Measurements from ENCODE around the gene TMOD1. TPM values are rescaled to one million over a fixed set of nuclear protein-coding genes. Genes with fewer than 3 reads are reported as not detected.
A peak's percentile ranks its signal among the peaks of the same experiment; 100 is the strongest.
"Not testable (repeated sequence)": the region's sequence is repeated elsewhere in the genome, so short reads cannot be mapped to it uniquely, and the experiment has no call there.

TMOD1 gene
- polyA plus RNA-seq, 1 of the 3 experiments (the other 2 are of a cell fraction) = 0.54 TPM

DNA sequence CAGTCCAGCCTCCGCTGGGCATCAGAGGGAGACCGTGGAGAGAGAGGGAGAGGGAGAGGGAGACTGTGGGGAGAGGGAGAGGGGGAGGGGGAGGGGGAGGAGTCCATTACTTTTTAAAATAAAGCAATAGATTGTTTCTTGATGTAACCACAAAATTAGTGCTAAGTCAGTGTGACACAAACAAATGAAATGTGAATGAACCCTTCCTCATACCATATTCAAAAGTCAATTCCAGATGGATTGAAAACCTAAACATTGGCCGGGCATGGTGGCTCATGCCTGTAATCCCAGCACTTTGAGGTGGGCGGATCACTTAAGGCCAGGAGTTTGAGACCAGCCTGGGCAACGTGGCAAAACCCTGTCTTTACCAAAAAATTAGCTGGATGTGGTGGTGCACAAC lies 2.6 kb upstream of the TMOD1 start:
- H3K9me2 ChIP-seq; H3K4me3 ChIP-seq (ENCODE audit: low read depth in 2 of 2, low read length in 1 of 2); H3K27ac ChIP-seq (ENCODE audit: low read depth in 2 of 2, low read length in 1 of 2); H3K4me1 ChIP-seq (ENCODE audit: control insufficient read depth in 1 of 2, insufficient read depth in 2 of 2, low read depth in 1 of 2, low read length in 1 of 2); H3K4me2 ChIP-seq; H3F3A ChIP-seq (replicated peaks; ENCODE audit: insufficient read depth); POLR2A ChIA-PET; H2AFZ ChIP-seq (ENCODE audit: low read depth); H3K9me3 ChIP-seq; H3K79me2 ChIP-seq (ENCODE audit: insufficient read depth); H3K9ac ChIP-seq; DNase-seq; H4K20me1 ChIP-seq (ENCODE audit: insufficient read depth); H3K36me3 ChIP-seq (replicated peaks in 1 of 2; ENCODE audit: control insufficient read depth in 1 of 2, insufficient read depth in 2 of 2, low read length in 1 of 2): not testable (repeated sequence)
- CTCF ChIA-PET = interaction anchor here (8.5 kb wide), 1 partner anchor 28 kb away, joined by 153 read pairs; no protein-coding TSS in a partner anchor
- H3K27me3 ChIP-seq (ENCODE audit: insufficient read depth) = peaks cover 28% of the 10 kb centered on the region
- 78% methylated on average over 5 of the region's 5 CpGs for WGBS (ENCODE audit: low lambda C conversion rate)

DNA sequence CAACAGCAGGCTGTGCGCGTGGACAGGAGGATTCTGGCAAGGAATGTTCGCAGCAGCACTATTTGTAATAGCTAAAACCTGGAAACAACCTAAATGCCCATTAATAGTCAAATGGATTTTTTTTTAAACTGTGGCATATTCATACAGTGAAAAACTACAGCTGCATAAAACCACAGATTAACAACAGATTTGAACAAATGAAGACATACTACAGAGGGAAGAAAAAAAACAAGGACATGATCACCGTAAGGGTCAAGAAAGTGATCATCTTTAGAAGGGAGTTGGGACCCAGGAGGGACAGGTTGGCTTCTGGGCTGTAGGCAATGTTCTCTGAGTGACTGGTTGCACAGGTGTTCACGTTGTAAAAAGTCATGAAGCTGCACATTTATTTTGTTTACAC lies 1.2 kb upstream of the TMOD1 start:
- ChIA-PET POLR2A (no interaction called here), CTCF (interaction anchor here (0.7 to 8.5 kb wide), 9 partner anchors 8 to 134 kb away, joined by 3 to 153 read pairs (median 36); partner anchors contain the start of genes NCBP1 and TSTD2)
- no peak for DNase-seq
- H3F3A ChIP-seq (replicated peaks; ENCODE audit: insufficient read depth) = peaks cover 5% of the 10 kb centered on the region
- no peak overlapping the region for H3K4me2 ChIP-seq
- no peaks in the 10 kb centered on the region for H3K9me3 ChIP-seq
- no peak overlapping the region for H3K9ac ChIP-seq
- no peak overlapping the region for H3K4me3 ChIP-seq (ENCODE audit: low read depth in 2 of 2, low read length in 1 of 2)
- no peak overlapping the region for H2AFZ ChIP-seq (ENCODE audit: low read depth)
- peaks cover 39% of the 10 kb centered on the region for H3K27me3 ChIP-seq (ENCODE audit: insufficient read depth)
- H3K9me2 ChIP-seq = no peaks in the 10 kb centered on the region
- peaks cover 0 to 17% of the 10 kb centered on the region in 2 experiments; a peak in 2 of 4 replicates for H3K4me1 ChIP-seq (ENCODE audit: control insufficient read depth in 1 of 2, insufficient read depth in 2 of 2, low read depth in 1 of 2, low read length in 1 of 2)
- no peaks in the 10 kb centered on the region for H4K20me1 ChIP-seq (ENCODE audit: insufficient read depth)
- TF ChIP-seq FOXM1 (IDR thresholded peaks at IDR 0.05; ENCODE audit: low read depth) (no peak), ELF1 (IDR thresholded peaks at IDR 0.05) (no peak), SMC3 (IDR thresholded peaks at IDR 0.05; ENCODE audit: low read depth, low read length) (no peak), SIN3A (IDR thresholded peaks at IDR 0.05; ENCODE audit: borderline replicate concordance, low read depth, low read length) (no peak), FOXJ3 (CRISPR knock-in tag; IDR thresholded peaks at IDR 0.05) (no peak), MEF2A (IDR thresholded peaks at IDR 0.05; ENCODE audit: borderline replicate concordance, low read depth) (no peak), RXRA (IDR thresholded peaks at IDR 0.05; ENCODE audit: borderline replicate concordance, low read depth) (no peak), JUND (IDR thresholded peaks at IDR 0.05) (no peak)
- TF ChIP-seq, protein P1, sequence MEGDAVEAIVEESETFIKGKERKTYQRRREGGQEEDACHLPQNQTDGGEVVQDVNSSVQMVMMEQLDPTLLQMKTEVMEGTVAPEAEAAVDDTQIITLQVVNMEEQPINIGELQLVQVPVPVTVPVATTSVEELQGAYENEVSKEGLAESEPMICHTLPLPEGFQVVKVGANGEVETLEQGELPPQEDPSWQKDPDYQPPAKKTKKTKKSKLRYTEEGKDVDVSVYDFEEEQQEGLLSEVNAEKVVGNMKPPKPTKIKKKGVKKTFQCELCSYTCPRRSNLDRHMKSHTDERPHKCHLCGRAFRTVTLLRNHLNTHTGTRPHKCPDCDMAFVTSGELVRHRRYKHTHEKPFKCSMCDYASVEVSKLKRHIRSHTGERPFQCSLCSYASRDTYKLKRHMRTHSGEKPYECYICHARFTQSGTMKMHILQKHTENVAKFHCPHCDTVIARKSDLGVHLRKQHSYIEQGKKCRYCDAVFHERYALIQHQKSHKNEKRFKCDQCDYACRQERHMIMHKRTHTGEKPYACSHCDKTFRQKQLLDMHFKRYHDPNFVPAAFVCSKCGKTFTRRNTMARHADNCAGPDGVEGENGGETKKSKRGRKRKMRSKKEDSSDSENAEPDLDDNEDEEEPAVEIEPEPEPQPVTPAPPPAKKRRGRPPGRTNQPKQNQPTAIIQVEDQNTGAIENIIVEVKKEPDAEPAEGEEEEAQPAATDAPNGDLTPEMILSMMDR (IDR thresholded peaks at IDR 0.05) = no peak
- WGBS (ENCODE audit: low lambda C conversion rate) = 89% methylated on average over 5 of the region's 5 CpGs
- no peak overlapping the region for H3K27ac ChIP-seq (ENCODE audit: low read depth in 2 of 2, low read length in 1 of 2)
- H3K36me3 ChIP-seq (replicated peaks in 1 of 2; ENCODE audit: control insufficient read depth in 1 of 2, insufficient read depth in 2 of 2, low read length in 1 of 2) = no peaks in the 10 kb centered on the region
- H3K79me2 ChIP-seq (ENCODE audit: insufficient read depth) = no peaks in the 10 kb centered on the region

DNA sequence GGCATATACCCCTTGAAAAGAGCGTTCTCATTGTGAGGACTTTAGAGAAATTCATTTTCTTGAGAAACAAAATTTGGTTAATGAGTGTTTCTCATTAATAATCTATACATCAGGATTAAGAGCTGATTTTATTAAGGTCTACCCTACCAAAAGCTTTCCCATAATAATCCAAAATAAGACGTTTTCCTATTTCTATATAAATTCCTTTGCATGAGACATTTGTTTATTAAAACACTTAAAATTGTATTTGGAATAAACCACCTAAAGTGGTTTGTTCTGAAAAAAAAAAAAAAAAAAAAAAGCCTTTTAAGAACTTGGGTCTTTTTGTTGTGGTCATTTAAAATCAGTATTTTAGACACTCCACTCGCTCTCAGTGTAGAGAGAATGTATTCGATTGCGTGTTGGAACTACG lies 695 bp upstream of the TMOD1 start:
- peak overlapping the region in 1 of 2 experiments; percentile 65; a peak in 2 of 4 replicates for H3K27ac ChIP-seq (ENCODE audit: low read depth in 2 of 2, low read length in 1 of 2)
- H3K9ac ChIP-seq = no peak overlapping the region
- H3K4me3 ChIP-seq (ENCODE audit: low read depth in 2 of 2, low read length in 1 of 2) = peak overlapping the region; percentile 44 to 64
- H3F3A ChIP-seq (replicated peaks; ENCODE audit: insufficient read depth) = peaks cover 5% of the 10 kb centered on the region
- POLR2A ChIA-PET = interaction anchor here (0.6 to 3.5 kb wide), 7 partner anchors 12 to 133 kb away, joined by 3 to 27 read pairs (median 7); partner anchors contain the start of genes NCBP1 and TSTD2
- H4K20me1 ChIP-seq (ENCODE audit: insufficient read depth) = no peaks in the 10 kb centered on the region
- H3K79me2 ChIP-seq (ENCODE audit: insufficient read depth) = no peaks in the 10 kb centered on the region
- 0 out of 2 replicates have a peak overlapping the region, but pooled peaks have one; percentile 37 for H3K4me2 ChIP-seq
- peaks cover 0 to 23% of the 10 kb centered on the region in 2 experiments; a peak in 2 of 4 replicates for H3K4me1 ChIP-seq (ENCODE audit: control insufficient read depth in 1 of 2, insufficient read depth in 2 of 2, low read depth in 1 of 2, low read length in 1 of 2)
- H3K27me3 ChIP-seq (ENCODE audit: insufficient read depth) = peaks cover 44% of the 10 kb centered on the region
- no peaks in the 10 kb centered on the region for H3K9me3 ChIP-seq
- H3K36me3 ChIP-seq (replicated peaks in 1 of 2; ENCODE audit: control insufficient read depth in 1 of 2, insufficient read depth in 2 of 2, low read length in 1 of 2) = no peaks in the 10 kb centered on the region
- H2AFZ ChIP-seq (ENCODE audit: low read depth) = no peak overlapping the region
- no peak for DNase-seq
- CTCF ChIA-PET = interaction anchor here (0.6 to 8.5 kb wide), 17 partner anchors 9 to 133 kb away, joined by 3 to 153 read pairs (median 6); partner anchors contain the start of genes NCBP1 and TSTD2
- 52% methylated on average over 6 of the region's 6 CpGs for WGBS (ENCODE audit: low lambda C conversion rate)
- TF ChIP-seq TEAD4 (IDR thresholded peaks at IDR 0.05; ENCODE audit: borderline replicate concordance, insufficient read depth) (no peak), GABPA (IDR thresholded peaks at IDR 0.05; ENCODE audit: low read depth) (no peak), NFIC (IDR thresholded peaks at IDR 0.05; ENCODE audit: borderline replicate concordance) (no peak), JUND (IDR thresholded peaks at IDR 0.05) (no peak), RXRA (IDR thresholded peaks at IDR 0.05; ENCODE audit: borderline replicate concordance, low read depth) (no peak)
- no peaks in the 10 kb centered on the region for H3K9me2 ChIP-seq
